Metanephros (tissue), 1 donor: ENCODE measurements around the gene SLCO2A1. TPM values are rescaled to one million over a fixed set of nuclear protein-coding genes. Genes with fewer than 3 reads are reported as not detected.

Experiments
- total RNA-seq: library from RNA; depleted of rRNA; stranded (reverse); fragments of >200 nt; gene quantifications from one replicate; pipeline ENCODE4 v1.2.3, GENCODE V29; 2014

Gene SLCO2A1
- 17.1 TPM for total RNA-seq

DNA sequence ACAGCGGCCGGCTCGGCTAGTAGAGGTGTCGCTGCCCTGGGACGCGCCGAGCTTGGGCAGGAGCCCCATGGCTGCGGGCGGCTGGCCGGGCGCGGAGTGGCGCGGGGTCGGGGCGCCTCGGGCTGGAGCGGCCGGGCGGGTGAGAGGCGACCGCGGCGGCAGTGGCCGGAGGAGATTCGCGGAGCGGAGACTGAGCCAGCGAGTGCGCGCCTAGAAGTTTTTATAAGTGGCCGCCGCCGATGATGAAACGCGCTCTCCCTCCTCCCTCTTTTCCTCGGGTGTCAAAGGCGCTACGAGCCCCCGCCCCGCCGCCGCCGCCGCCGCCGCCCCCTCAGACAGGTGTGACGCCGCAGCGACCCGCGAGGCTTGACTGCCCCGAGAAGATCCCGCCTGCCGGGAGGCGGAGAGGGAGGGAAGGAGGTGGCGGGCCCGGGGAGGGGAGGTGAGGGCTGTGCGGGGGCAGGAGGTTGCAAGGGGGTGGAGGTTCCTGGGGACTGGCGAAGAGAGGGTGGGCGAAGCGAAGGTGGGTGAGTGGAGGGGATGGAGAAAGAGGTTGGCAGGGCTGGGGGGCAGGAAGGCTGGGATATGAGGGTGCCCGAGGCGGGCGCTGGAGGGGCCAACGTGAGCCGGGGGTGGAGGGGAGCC is at the start of gene SLCO2A1:
Gene SLCO2A1 (minus strand): TSS at position 192 of the 645 bp plus-strand sequence. CDS start 123 bp downstream, at position 69.

DNA sequence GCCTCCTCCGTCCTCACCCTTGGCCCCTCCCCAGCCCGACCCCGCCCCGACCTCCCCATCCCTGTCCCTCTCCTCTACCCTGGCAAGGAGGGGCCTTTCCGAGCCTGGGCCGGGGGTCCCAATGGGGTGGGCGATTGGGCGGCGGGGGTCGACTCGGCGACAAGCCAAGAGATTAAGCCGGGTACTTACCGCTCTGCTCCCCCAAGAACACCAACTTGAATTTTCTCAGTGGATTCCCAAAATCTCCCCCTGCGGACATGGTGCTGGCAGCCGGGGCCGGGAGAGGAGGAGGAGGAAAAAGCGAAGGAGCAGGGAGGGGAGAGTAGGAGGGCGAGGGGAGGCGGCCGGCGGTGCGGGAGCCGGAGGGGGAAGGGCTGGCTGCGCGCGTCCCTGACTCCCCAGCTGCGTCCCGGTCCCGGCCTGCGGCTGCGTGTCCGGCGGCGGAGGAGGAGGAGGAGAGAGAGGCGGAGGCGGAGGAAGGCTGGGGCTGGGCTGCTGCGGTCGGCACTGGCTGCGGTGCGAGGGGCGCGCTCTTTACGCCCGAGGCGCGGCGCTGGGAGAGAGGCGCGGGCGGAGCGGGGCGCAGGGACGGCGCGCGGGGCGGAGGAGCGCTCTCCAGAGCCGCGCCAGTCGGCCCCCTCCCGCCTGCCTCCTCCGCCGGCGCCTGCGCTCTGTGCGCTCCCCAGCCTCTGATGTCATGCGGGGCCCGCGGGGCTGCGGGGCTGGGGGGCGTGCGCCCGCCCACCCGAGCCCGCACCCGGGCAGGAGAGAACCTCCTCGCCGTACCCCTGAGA is 134.3 kb downstream of the SLCO2A1 start, which contains the start of gene RAB6B:
Gene RAB6B (minus strand): TSS at position 675 of the 794 bp plus-strand sequence. CDS start 416 bp downstream, at position 259.

Other genes starting within 250 kb of the SLCO2A1 start
- gene SRPRB, start 224.1 kb downstream of the SLCO2A1 start, total RNA-seq, result 20.9 TPM
- gene RAB6B, start 134.0 kb downstream of the SLCO2A1 start, total RNA-seq, result 5.3 TPM
- 95.3 TPM for gene RYK, start 220.9 kb upstream of the SLCO2A1 start, total RNA-seq